ENCODE data around the gene PIGL.

PIGL gene

GRCh38 chr17:16241906-16242399 lies 24.9 kb downstream of the PIGL start:
- Histone ChIP-seq H3K27ac (no peak overlapping the region), H3K9me3 (no peaks in the 10 kb centered on the region), H3K36me3 (no peaks in the 10 kb centered on the region), H3K4me3 (ENCODE audit: low read depth in 1 of 2, low read length in 1 of 2) (no peak overlapping the region), H3K27me3 (no peaks in the 10 kb centered on the region), H3K4me1 (ENCODE audit: control insufficient read depth in 1 of 2, insufficient read depth in 1 of 2, low read depth in 1 of 2, low read length in 1 of 2) (no peaks in the 10 kb centered on the region)
- TF ChIP-seq CTCF (IDR thresholded peaks at IDR 0.05): no peak

- no peak overlapping the region for H3K27ac ChIP-seq
- TF ChIP-seq CTCF (IDR thresholded peaks at IDR 0.05): no peak
Observed at GRCh38 chr17:16243385-16243784, 26.4 kb downstream of the PIGL start.

GRCh38 chr17:16243801-16244567 lies 27.0 kb downstream of the PIGL start:
- no peaks in the 10 kb centered on the region for H3K4me1 ChIP-seq (ENCODE audit: control insufficient read depth in 1 of 2, insufficient read depth in 1 of 2, low read depth in 1 of 2, low read length in 1 of 2)
- H3K36me3 ChIP-seq: no peaks in the 10 kb centered on the region
- H3K27ac ChIP-seq: no peak overlapping the region
- no peak for TF ChIP-seq CTCF (IDR thresholded peaks at IDR 0.05)
- no peaks in the 10 kb centered on the region for H3K9me3 ChIP-seq
- H3K27me3 ChIP-seq: no peaks in the 10 kb centered on the region
- H3K4me3 ChIP-seq (ENCODE audit: low read depth in 1 of 2, low read length in 1 of 2): no peak overlapping the region

More at GRCh38 chr17:16243385-16243784, 26.4 kb downstream of the PIGL start:
- H3K27me3 ChIP-seq: no peaks in the 10 kb centered on the region
- H3K4me1 ChIP-seq (ENCODE audit: control insufficient read depth in 1 of 2, insufficient read depth in 1 of 2, low read depth in 1 of 2, low read length in 1 of 2): no peaks in the 10 kb centered on the region
- H3K4me3 ChIP-seq (ENCODE audit: low read depth in 1 of 2, low read length in 1 of 2): no peak overlapping the region
- H3K36me3 ChIP-seq: no peaks in the 10 kb centered on the region
- H3K9me3 ChIP-seq: no peaks in the 10 kb centered on the region

- no peak for TF ChIP-seq CTCF (IDR thresholded peaks at IDR 0.05)
- Histone ChIP-seq H3K27me3 (no peaks in the 10 kb centered on the region), H3K4me3 (ENCODE audit: low read depth in 1 of 2, low read length in 1 of 2) (no peak overlapping the region), H3K27ac (no peak overlapping the region), H3K36me3 (no peaks in the 10 kb centered on the region), H3K4me1 (ENCODE audit: control insufficient read depth in 1 of 2, insufficient read depth in 1 of 2, low read depth in 1 of 2, low read length in 1 of 2) (no peaks in the 10 kb centered on the region), H3K9me3 (no peaks in the 10 kb centered on the region)
Observed at GRCh38 chr17:16247586-16247984, 30.6 kb downstream of the PIGL start.

- Histone ChIP-seq H3K4me3 (ENCODE audit: low read depth in 1 of 2, low read length in 1 of 2) (no peak overlapping the region), H3K27ac (no peak overlapping the region), H3K4me1 (ENCODE audit: control insufficient read depth in 1 of 2, insufficient read depth in 1 of 2, low read depth in 1 of 2, low read length in 1 of 2) (peaks cover 0 to 7% of the 10 kb centered on the region in 2 experiments), H3K36me3 (no peaks in the 10 kb centered on the region), H3K9me3 (no peaks in the 10 kb centered on the region), H3K27me3 (no peaks in the 10 kb centered on the region)
- no peak for TF ChIP-seq CTCF (IDR thresholded peaks at IDR 0.05)
Observed at GRCh38 chr17:16250635-16251034, 33.6 kb downstream of the PIGL start.
